Spleen (tissue), 7 donors: ENCODE data around the gene OIP5.
"Not testable (repeated sequence)": the region's sequence is repeated elsewhere in the genome, so short reads cannot be mapped to it uniquely, and the experiment has no call there.

Source experiments
- CTCF ChIP-seq, 11 experiments: fragments of 200-600 bp in 7 of 11; fragments of 450-650 bp in 4 of 11; sonication (generic) in 4 of 11; IDR thresholded peaks in 8 of 11; conservative IDR thresholded peaks in 3 of 11; 1 replicate in 7 of 11; 2 replicates in 4 of 11; pipeline versions ENCODE4 v1.4.0 to v1.8.0; 2016 to 2021; ENCODE audit warnings: antibody characterized with exemption in 11 of 11, inconsistent platforms in 4 of 11, mild to moderate bottlenecking in 1 of 11
- POLR2A ChIP-seq, 3 donors: fragments of 450-650 bp; IDR thresholded peaks; one replicate each; pipeline ENCODE4 v1.5.1; 2017; ENCODE audit warnings: antibody characterized with exemption in 3 of 3, mild to moderate bottlenecking in 1 of 3
- donor health status: DM: no; HTN: no; CAD: no; lungs with moderate emphysema.
- donor health status: DM: no; HTN: no; CAD: no.
- donor health status: DM: no; HTN: no; CAD: no.

- not testable (repeated sequence) for TF ChIP-seq CTCF (IDR thresholded peaks at IDR 0.05 in 8 of 11, conservative IDR thresholded peaks at IDR 0.05 in 3 of 11); POLR2A (IDR thresholded peaks at IDR 0.05)
Measured at GRCh38 chr15:41320805-41321330, 11.5 kb downstream of the OIP5 start.
